ENCODE data around the gene FOXP4. TPM values are rescaled to one million over a fixed set of nuclear protein-coding genes. Genes with fewer than 3 reads are reported as not detected.
A peak's percentile ranks its signal among the peaks of the same experiment; 100 is the strongest.

The FOXP4 gene
- total and polyA plus RNA-seq, 2 donors from 2014 or later: 14.0 to 33.2 TPM

DNA sequence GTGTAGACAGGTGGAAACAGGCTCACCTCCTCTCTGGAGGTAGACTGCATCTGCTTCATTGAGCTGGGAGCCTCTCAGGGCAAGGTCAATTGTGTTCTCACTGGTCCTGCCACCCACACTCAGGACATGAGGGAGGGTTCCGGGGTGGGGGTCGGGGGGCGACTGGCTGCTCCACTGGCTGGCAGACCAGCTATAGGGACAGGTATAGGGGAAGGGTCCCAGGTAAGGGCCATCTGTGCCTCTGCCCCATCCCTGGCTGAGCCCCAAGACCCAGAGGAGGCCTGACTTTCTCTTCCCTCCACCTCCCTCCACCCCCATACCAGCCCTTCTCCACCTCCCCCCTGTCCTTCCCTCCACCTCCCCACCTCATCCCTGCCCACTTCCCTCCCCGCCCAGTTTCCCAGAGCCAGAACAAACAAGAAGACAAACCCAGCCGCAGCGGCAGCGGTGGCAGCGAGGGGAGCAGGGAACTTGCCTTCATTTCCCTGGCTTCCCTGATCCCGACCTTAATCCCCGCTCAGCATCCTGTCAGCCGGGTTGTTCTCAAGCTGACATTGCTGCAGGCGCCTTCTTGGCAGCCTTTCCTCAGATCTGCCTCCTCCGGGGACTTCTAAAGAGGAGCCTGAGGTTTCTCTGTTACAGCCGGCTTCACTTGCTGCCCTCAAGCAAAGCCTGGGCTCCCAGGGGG, 18.3 kb upstream of the FOXP4 start:
- intact Hi-C loops (cut with DNase I): no loop called here
- TF ChIP-seq, protein P1, sequence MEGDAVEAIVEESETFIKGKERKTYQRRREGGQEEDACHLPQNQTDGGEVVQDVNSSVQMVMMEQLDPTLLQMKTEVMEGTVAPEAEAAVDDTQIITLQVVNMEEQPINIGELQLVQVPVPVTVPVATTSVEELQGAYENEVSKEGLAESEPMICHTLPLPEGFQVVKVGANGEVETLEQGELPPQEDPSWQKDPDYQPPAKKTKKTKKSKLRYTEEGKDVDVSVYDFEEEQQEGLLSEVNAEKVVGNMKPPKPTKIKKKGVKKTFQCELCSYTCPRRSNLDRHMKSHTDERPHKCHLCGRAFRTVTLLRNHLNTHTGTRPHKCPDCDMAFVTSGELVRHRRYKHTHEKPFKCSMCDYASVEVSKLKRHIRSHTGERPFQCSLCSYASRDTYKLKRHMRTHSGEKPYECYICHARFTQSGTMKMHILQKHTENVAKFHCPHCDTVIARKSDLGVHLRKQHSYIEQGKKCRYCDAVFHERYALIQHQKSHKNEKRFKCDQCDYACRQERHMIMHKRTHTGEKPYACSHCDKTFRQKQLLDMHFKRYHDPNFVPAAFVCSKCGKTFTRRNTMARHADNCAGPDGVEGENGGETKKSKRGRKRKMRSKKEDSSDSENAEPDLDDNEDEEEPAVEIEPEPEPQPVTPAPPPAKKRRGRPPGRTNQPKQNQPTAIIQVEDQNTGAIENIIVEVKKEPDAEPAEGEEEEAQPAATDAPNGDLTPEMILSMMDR (IDR thresholded peaks at IDR 0.05; ENCODE audit: borderline replicate concordance, extremely low read depth, insufficient read depth): no peak
- H3K36me3 ChIP-seq (ENCODE audit: control insufficient read depth in 2 of 3, insufficient read depth in 3 of 3, low read length in 3 of 3): no peaks in the 10 kb centered on the region
- FAIRE-seq (no peak), DNase-seq (peak in 4 of 5 donors; percentile 56 to 77 (median 68))
- no peak overlapping the region for H3K27ac ChIP-seq (ENCODE audit: low read depth in 2 of 2, low read length in 2 of 2)
- peaks cover 2% of the 10 kb centered on the region for H3K27me3 ChIP-seq (ENCODE audit: control insufficient read depth, insufficient read depth, low read length)
- no peak overlapping the region for H3K9ac ChIP-seq (ENCODE audit: low read length in 3 of 3)
- peaks cover 0 to 5% (median 0%) of the 10 kb centered on the region in 3 donors for H3K4me1 ChIP-seq (ENCODE audit: control insufficient read depth in 2 of 3, insufficient read depth in 2 of 3, low read depth in 1 of 3, low read length in 3 of 3)
- H3K4me3 ChIP-seq (ENCODE audit: low read length in 3 of 3): no peak overlapping the region
- H3K9me3 ChIP-seq (ENCODE audit: control insufficient read depth in 2 of 3, insufficient read depth in 1 of 3, low read length in 3 of 3): no peaks in the 10 kb centered on the region

DNA sequence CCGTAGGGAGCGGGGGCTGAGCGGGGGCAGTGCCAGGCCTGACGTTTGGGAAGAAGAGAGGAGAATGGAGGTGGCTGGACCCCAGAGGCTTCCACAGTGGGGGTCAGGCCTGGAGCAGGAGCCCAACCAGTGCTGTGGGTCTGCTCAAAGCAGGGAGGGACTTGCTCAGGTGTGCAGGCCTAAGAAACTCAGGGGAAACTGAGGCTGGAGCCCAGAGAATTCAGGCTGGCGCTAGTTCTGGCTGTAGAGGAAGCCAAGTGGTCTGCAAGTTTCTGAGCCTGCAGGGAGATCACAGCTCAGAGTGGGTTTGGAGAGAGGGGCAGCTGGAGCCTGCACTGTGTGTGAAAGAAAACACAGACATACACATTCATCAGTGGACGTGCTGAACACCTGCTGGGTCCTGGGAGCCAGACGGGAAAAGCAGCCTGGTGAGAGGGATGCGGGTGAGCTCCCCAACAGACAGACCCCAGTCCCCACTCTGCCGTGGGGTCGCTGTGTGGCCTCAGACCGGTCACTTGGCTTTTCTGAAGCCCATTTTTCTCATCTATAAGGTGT, 17.7 kb upstream of the FOXP4 start:
- no peak overlapping the region for H3K27ac ChIP-seq (ENCODE audit: low read depth in 2 of 2, low read length in 2 of 2)
- H3K9me3 ChIP-seq (ENCODE audit: control insufficient read depth in 2 of 3, insufficient read depth in 1 of 3, low read length in 3 of 3): no peaks in the 10 kb centered on the region
- FAIRE-seq (no peak), DNase-seq (peak in 1 of 5 donors; percentile 18)
- no peak overlapping the region for H3K9ac ChIP-seq (ENCODE audit: low read length in 3 of 3)
- TF ChIP-seq, protein P1 (IDR thresholded peaks at IDR 0.05; ENCODE audit: borderline replicate concordance, extremely low read depth, insufficient read depth): no peak
- peaks cover 2% of the 10 kb centered on the region for H3K27me3 ChIP-seq (ENCODE audit: control insufficient read depth, insufficient read depth, low read length)
- H3K4me1 ChIP-seq (ENCODE audit: control insufficient read depth in 2 of 3, insufficient read depth in 2 of 3, low read depth in 1 of 3, low read length in 3 of 3): peaks cover 0 to 5% (median 0%) of the 10 kb centered on the region in 3 donors
- H3K36me3 ChIP-seq (ENCODE audit: control insufficient read depth in 2 of 3, insufficient read depth in 3 of 3, low read length in 3 of 3): no peaks in the 10 kb centered on the region
- no peak overlapping the region for H3K4me3 ChIP-seq (ENCODE audit: low read length in 3 of 3)
- intact Hi-C loops (cut with DNase I): no loop called here

DNA sequence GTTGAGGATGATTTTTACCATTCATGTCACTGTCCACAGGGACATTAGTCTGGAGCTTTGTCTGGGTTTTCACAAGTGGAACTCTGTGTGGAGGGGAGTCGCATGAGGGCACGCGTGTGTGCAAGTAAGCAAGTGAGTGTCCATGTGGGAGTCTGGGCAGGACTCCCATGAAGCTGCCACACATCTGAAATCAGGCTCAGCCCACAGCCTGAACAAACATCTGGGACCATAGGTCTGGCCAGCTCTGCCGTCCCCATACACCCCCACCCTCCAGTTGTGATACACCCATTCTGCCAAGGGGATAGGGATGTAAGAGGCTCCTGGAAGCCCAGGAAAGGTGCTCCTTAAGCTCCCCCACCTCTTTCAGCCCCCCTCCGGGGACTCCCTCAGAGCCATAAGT, 17.1 kb upstream of the FOXP4 start:
- no peak overlapping the region for H3K9ac ChIP-seq (ENCODE audit: low read length in 3 of 3)
- peaks cover 2% of the 10 kb centered on the region for H3K27me3 ChIP-seq (ENCODE audit: control insufficient read depth, insufficient read depth, low read length)
- H3K4me1 ChIP-seq (ENCODE audit: control insufficient read depth in 2 of 3, insufficient read depth in 2 of 3, low read depth in 1 of 3, low read length in 3 of 3): peaks cover 0 to 5% (median 0%) of the 10 kb centered on the region in 3 donors
- TF ChIP-seq, protein P1 (IDR thresholded peaks at IDR 0.05; ENCODE audit: borderline replicate concordance, extremely low read depth, insufficient read depth): no peak
- H3K27ac ChIP-seq (ENCODE audit: low read depth in 2 of 2, low read length in 2 of 2): no peak overlapping the region
- no peak overlapping the region for H3K4me3 ChIP-seq (ENCODE audit: low read length in 3 of 3)
- DNase-seq: peak in 1 of 5 donors; percentile 16
- FAIRE-seq: no peak
- intact Hi-C loops (cut with DNase I): no loop called here
- no peaks in the 10 kb centered on the region for H3K9me3 ChIP-seq (ENCODE audit: control insufficient read depth in 2 of 3, insufficient read depth in 1 of 3, low read length in 3 of 3)
- no peaks in the 10 kb centered on the region for H3K36me3 ChIP-seq (ENCODE audit: control insufficient read depth in 2 of 3, insufficient read depth in 3 of 3, low read length in 3 of 3)

Data from kidney (tissue), 14 donors.